Measurements from ENCODE around the gene PEPD.

- no peak for TF ChIP-seq REST (IDR thresholded peaks at IDR 0.05; ENCODE audit: insufficient read depth in 1 of 2, low read depth in 2 of 2, low read length in 2 of 2)
- TF ChIP-seq TAF1 (IDR thresholded peaks at IDR 0.05; ENCODE audit: borderline replicate concordance, insufficient read depth, low read length) = no peak
Observed at GRCh38 chr19:33426621-33427361, 94.8 kb downstream of the PEPD start.

Data from PFSK-1 (cell line).